HepG2 (cell line): ENCODE measurements around the gene MAMSTR. TPM values are rescaled to one million over a fixed set of nuclear protein-coding genes. Genes with fewer than 3 reads are reported as not detected.
A peak's percentile ranks its signal among the peaks of the same experiment; 100 is the strongest.

Experiments used
- DPF2 ChIP-seq: sonication (generic); formaldehyde crosslinking; IDR thresholded peaks from 2 replicates; pipeline ENCODE4 v1.4.0; 2020; ENCODE audit warnings: mild to moderate bottlenecking, low read depth, missing genetic modification reagents, borderline replicate concordance
- GABPA ChIP-seq, 2 experiments: IDR thresholded peaks; 2 replicates each; pipeline ENCODE4 v1.6.1; 2011 to 2016; ENCODE audit warnings: low read depth in 2 of 2, low read length in 1 of 2, missing biosample characterization in 1 of 2, missing genetic modification characterization in 1 of 2
- HOXD1 ChIP-seq: sonication (generic); formaldehyde crosslinking; IDR thresholded peaks from 2 replicates; pipeline ENCODE4 v1.5.0; 2020; ENCODE audit warnings: missing genetic modification reagents
- MTA1 ChIP-seq: sonication (generic); formaldehyde crosslinking; IDR thresholded peaks from 2 replicates; pipeline ENCODE4 v1.4.0; 2020; ENCODE audit warnings: missing genetic modification reagents, mild to moderate bottlenecking, borderline replicate concordance
- NR0B2 ChIP-seq: sonication (generic); formaldehyde crosslinking; IDR thresholded peaks from 2 replicates; pipeline ENCODE4 v1.4.0; 2020; ENCODE audit warnings: mild to moderate bottlenecking, missing genetic modification reagents
- NR2F6 ChIP-seq, 2 experiments: IDR thresholded peaks; 2 replicates each; pipeline ENCODE4 v1.6.1; 2016; ENCODE audit warnings: antibody characterized with exemption in 1 of 2, mild to moderate bottlenecking in 1 of 2
- PATZ1 ChIP-seq: sonication (generic); formaldehyde crosslinking; IDR thresholded peaks from 2 replicates; pipeline ENCODE4 v1.4.0; 2020; ENCODE audit warnings: missing genetic modification reagents
- POGZ ChIP-seq: sonication (generic); formaldehyde crosslinking; IDR thresholded peaks from 2 replicates; pipeline ENCODE4 v1.4.0; 2020; ENCODE audit warnings: mild to moderate bottlenecking, missing genetic modification reagents
- RXRB ChIP-seq: IDR thresholded peaks from 2 replicates; pipeline ENCODE4 v1.6.1; 2016; ENCODE audit warnings: borderline replicate concordance, missing genetic modification reagents, missing compliant biosample characterization
- SMC3 ChIP-seq: IDR thresholded peaks from 2 replicates; pipeline ENCODE4 v1.6.1; 2011; ENCODE audit warnings: low read length, improper control_type of control experiment
- SP1 ChIP-seq, 2 experiments: fragments of 450-650 bp in 1 of 2; sonication (generic) in 1 of 2; formaldehyde crosslinking in 1 of 2; IDR thresholded peaks; 2 replicates each; pipeline versions ENCODE4 v1.4.0 to v1.6.1; 2016 to 2020; ENCODE audit warnings: missing genetic modification reagents in 1 of 2
- TBX2 ChIP-seq: sonication (generic); formaldehyde crosslinking; IDR thresholded peaks from 2 replicates; pipeline ENCODE4 v1.5.0; 2020; ENCODE audit warnings: missing genetic modification reagents, mild to moderate bottlenecking, borderline replicate concordance
- UBTF ChIP-seq: sonication (generic); formaldehyde crosslinking; IDR thresholded peaks from 2 replicates; pipeline ENCODE4 v1.4.0; 2020; ENCODE audit warnings: mild to moderate bottlenecking, missing genetic modification reagents
- ZKSCAN8 ChIP-seq: IDR thresholded peaks from 2 replicates; pipeline ENCODE4 v1.6.1; 2016; ENCODE audit warnings: borderline replicate concordance, missing genetic modification reagents, missing compliant biosample characterization
- ZNF180 ChIP-seq: sonication (generic); formaldehyde crosslinking; IDR thresholded peaks from 2 replicates; pipeline ENCODE4 v1.4.0; 2020; ENCODE audit warnings: low read depth, missing genetic modification reagents, borderline replicate concordance
- ZNF274 ChIP-seq: sonication (generic); formaldehyde crosslinking; IDR thresholded peaks from 2 replicates; pipeline ENCODE4 v1.5.1; 2020; ENCODE audit warnings: mild to moderate bottlenecking, missing genetic modification reagents
- ZNF33A ChIP-seq: sonication (generic); formaldehyde crosslinking; IDR thresholded peaks from 2 replicates; pipeline ENCODE4 v1.5.1; 2020; ENCODE audit warnings: missing genetic modification reagents, mild to moderate bottlenecking, moderate library complexity, borderline replicate concordance
- ZNF576 ChIP-seq: sonication (generic); formaldehyde crosslinking; IDR thresholded peaks from 2 replicates; pipeline ENCODE4 v1.4.0; 2020; ENCODE audit warnings: mild to moderate bottlenecking, missing genetic modification reagents
- ZNF782 ChIP-seq: sonication (generic); formaldehyde crosslinking; IDR thresholded peaks from 2 replicates; pipeline ENCODE4 v1.4.0; 2020; ENCODE audit warnings: missing genetic modification reagents, mild to moderate bottlenecking, borderline replicate concordance
- ZNF839 ChIP-seq: sonication (generic); formaldehyde crosslinking; IDR thresholded peaks from 2 replicates; pipeline ENCODE4 v1.4.0; 2020; ENCODE audit warnings: missing genetic modification reagents, mild to moderate bottlenecking, borderline replicate concordance
- ZNF841 ChIP-seq: sonication (generic); formaldehyde crosslinking; IDR thresholded peaks from 2 replicates; pipeline ENCODE4 v1.8.1; 2023; ENCODE audit warnings: missing genetic modification reagents, borderline replicate concordance
- polyA plus RNA-seq, 8 experiments: library from polyadenylated mRNA; depleted of rRNA in 3 of 8; stranded (reverse) in 7 of 8; unstranded in 1 of 8; fragments of >200 nt; fragmentation: Illumina TruSeq in 4 of 8; extraction: Trizol in 4 of 8; gene quantifications; 2 replicates each; pipeline versions ENCODE4 v1.2.1 to v1.2.3, GENCODE V29; 2011 to 2016; ENCODE audit warnings: low read depth in 4 of 8, missing spikeins in 1 of 8, mixed read lengths in 1 of 8; ENCODE audit not compliant: insufficient read depth in 1 of 8
- total RNA-seq, 5 experiments: library from RNA; depleted of rRNA; stranded (reverse); fragments of >200 nt; fragmentation: Illumina TruSeq; extraction: Trizol; gene quantifications; 2 replicates each; pipeline ENCODE4 v1.2.3, GENCODE V29; 2016; ENCODE audit warnings: low read depth in 1 of 5
- TF ChIP-seq, protein P1 (sequence below): IDR thresholded peaks from 2 replicates; pipeline ENCODE4 v1.6.1; 2016; ENCODE audit warnings: missing compliant biosample characterization, missing genetic modification reagents, borderline replicate concordance

Gene MAMSTR
- total and polyA plus RNA-seq, 2 of the 13 experiments (the other 11 are each of a cell fraction or from before 2014, with no cell fraction given) = 2.2 to 2.4 TPM

- TF ChIP-seq MTA1 (CRISPR knock-in tag) (peak; percentile 54; the same call in 1 of the 2 replicates), NR0B2 (CRISPR knock-in tag) (no peak), ZNF782 (CRISPR knock-in tag) (peak; percentile 66; the same call in 1 of the 2 replicates), DPF2 (CRISPR knock-in tag) (no peak), POGZ (CRISPR knock-in tag) (0 out of 2 replicates have a peak, but pooled peaks have one; percentile 9), ZNF274 (CRISPR knock-in tag) (no peak), HOXD1 (CRISPR knock-in tag) (no peak), SP1 (IDR thresholded peaks at IDR 0.05) (no peak), SP1 (CRISPR knock-in tag; IDR thresholded peaks at IDR 0.05) (no peak), RXRB (CRISPR knock-in tag) (no peak), SMC3 (no peak), TBX2 (CRISPR knock-in tag) (no peak), UBTF (no peak), ZKSCAN8 (CRISPR knock-in tag) (no peak), NR2F6 (IDR thresholded peaks at IDR 0.05) (peak; percentile 20; the same call in 1 of the 2 replicates), NR2F6 (CRISPR knock-in tag; IDR thresholded peaks at IDR 0.05) (peak; percentile 39; the same call in 1 of the 2 replicates), ZNF180 (CRISPR knock-in tag) (no peak), GABPA (IDR thresholded peaks at IDR 0.05; ENCODE audit: low read depth, low read length) (no peak), GABPA (CRISPR knock-in tag; IDR thresholded peaks at IDR 0.05; ENCODE audit: low read depth) (no peak), PATZ1 (CRISPR knock-in tag) (0 out of 2 replicates have a peak, but pooled peaks have one; percentile 23), ZNF33A (CRISPR knock-in tag) (no peak), ZNF576 (CRISPR knock-in tag) (no peak), ZNF839 (CRISPR knock-in tag) (no peak), ZNF841 (CRISPR knock-in tag) (no peak)
- TF ChIP-seq, protein P1, sequence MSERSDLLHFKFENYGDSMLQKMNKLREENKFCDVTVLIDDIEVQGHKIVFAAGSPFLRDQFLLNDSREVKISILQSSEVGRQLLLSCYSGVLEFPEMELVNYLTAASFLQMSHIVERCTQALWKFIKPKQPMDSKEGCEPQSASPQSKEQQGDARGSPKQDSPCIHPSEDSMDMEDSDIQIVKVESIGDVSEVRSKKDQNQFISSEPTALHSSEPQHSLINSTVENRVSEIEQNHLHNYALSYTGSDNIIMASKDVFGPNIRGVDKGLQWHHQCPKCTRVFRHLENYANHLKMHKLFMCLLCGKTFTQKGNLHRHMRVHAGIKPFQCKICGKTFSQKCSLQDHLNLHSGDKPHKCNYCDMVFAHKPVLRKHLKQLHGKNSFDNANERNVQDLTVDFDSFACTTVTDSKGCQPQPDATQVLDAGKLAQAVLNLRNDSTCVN (CRISPR knock-in tag) = no peak
These were observed 48.7 kb downstream of the MAMSTR start (continued) for GRCh38 chr19:48670699-48671445.
